ENCODE results near the gene TPSB2.

DNA sequence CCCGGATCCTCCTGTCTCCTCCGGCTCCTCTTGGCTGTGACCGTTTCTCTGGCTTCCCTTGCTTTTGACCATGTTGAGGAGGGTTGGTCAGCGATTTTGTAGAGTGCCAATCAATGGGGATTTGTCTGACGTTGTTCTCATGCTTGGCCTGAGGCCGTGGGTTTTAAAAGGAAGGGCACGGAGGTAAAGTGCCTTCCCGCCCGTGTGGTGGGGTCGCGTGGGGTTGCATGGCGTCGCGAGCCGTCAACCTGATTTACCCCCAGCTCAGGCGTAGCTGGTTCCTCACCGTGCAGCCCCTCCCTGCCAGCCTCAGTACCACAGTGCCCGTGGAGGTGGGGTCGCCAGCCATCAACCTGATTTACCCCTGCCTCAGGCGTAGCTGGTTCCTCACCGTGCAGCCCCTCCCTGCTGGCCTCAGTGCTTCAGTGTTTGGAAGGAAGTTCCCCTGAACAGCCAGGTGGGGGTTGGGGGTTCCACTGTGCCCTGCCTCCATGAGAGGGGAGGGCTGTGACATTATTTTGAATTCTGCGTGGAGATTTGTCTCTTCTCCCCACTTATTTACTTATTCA is 15.6 kb upstream of the TPSB2 start:
- TF ChIP-seq, protein P1, sequence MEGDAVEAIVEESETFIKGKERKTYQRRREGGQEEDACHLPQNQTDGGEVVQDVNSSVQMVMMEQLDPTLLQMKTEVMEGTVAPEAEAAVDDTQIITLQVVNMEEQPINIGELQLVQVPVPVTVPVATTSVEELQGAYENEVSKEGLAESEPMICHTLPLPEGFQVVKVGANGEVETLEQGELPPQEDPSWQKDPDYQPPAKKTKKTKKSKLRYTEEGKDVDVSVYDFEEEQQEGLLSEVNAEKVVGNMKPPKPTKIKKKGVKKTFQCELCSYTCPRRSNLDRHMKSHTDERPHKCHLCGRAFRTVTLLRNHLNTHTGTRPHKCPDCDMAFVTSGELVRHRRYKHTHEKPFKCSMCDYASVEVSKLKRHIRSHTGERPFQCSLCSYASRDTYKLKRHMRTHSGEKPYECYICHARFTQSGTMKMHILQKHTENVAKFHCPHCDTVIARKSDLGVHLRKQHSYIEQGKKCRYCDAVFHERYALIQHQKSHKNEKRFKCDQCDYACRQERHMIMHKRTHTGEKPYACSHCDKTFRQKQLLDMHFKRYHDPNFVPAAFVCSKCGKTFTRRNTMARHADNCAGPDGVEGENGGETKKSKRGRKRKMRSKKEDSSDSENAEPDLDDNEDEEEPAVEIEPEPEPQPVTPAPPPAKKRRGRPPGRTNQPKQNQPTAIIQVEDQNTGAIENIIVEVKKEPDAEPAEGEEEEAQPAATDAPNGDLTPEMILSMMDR (IDR thresholded peaks at IDR 0.05; ENCODE audit: low read depth, low read length): no peak
- TF ChIP-seq EZH2phosphoT487 (IDR thresholded peaks at IDR 0.05; ENCODE audit: low read depth): no peak
